SK-N-SH treated with all-trans-retinoic acid at 6 μM for 48 hours (cell line): ENCODE data around the gene CDK3.

Experiments used
- ATAC-seq: fragments of 200-7000 bp; cut with Tn5 transposase; 3 replicates; pipeline ENCODE4 v1.9.1; 2020; ENCODE audit warnings: mild to moderate bottlenecking, moderate library complexity
- ARNTL ChIP-seq: fragments of 450-650 bp; formaldehyde crosslinking; IDR thresholded peaks from 2 replicates; pipeline ENCODE4 v1.5.0; 2020; ENCODE audit warnings: low read depth, mild to moderate bottlenecking, moderate library complexity, borderline replicate concordance
- BACH2 ChIP-seq: fragments of 250-450 bp; sonication (Bioruptor Pico); IDR thresholded peaks from 2 replicates; pipeline ENCODE4 v1.9.0; 2021; ENCODE audit warnings: mild to moderate bottlenecking, borderline replicate concordance
- CSDC2 ChIP-seq: fragments of 250-450 bp; sonication (Bioruptor Pico); IDR thresholded peaks from 2 replicates; pipeline ENCODE4 v1.5.0; 2020; ENCODE audit warnings: mild to moderate bottlenecking, moderate library complexity
- ESRRG ChIP-seq: fragments of 250-450 bp; sonication (Bioruptor Pico); IDR thresholded peaks from 2 replicates; pipeline ENCODE4 v1.6.1; 2021; ENCODE audit warnings: mild to moderate bottlenecking
- GLIS3 ChIP-seq: fragments of 250-450 bp; sonication (Bioruptor Pico); IDR thresholded peaks from 2 replicates; pipeline ENCODE4 v1.5.0; 2020; ENCODE audit warnings: mild to moderate bottlenecking, moderate library complexity
- ISL1 ChIP-seq: fragments of 250-450 bp; sonication (Bioruptor Pico); IDR thresholded peaks from 2 replicates; pipeline ENCODE4 v2.1.2; 2022; ENCODE audit warnings: mild to moderate bottlenecking, moderate library complexity
- OSR1 ChIP-seq: fragments of 250-450 bp; sonication (Bioruptor Pico); IDR thresholded peaks from 2 replicates; pipeline ENCODE4 v1.8.0; 2022; ENCODE audit warnings: moderate library complexity, mild to moderate bottlenecking, inconsistent platforms
- PPARA ChIP-seq: fragments of 250-450 bp; sonication (Bioruptor Pico); IDR thresholded peaks from 2 replicates; pipeline ENCODE4 v1.5.0; 2020; ENCODE audit warnings: mild to moderate bottlenecking, borderline replicate concordance
- RARB ChIP-seq: fragments of 250-450 bp; sonication (Bioruptor Pico); IDR thresholded peaks from 2 replicates; pipeline ENCODE4 v1.8.0; 2021; ENCODE audit warnings: mild to moderate bottlenecking, moderate library complexity
- SNAI2 ChIP-seq: fragments of 250-450 bp; sonication (Bioruptor Pico); IDR thresholded peaks from 2 replicates; pipeline ENCODE4 v1.5.0; 2020; ENCODE audit warnings: mild to moderate bottlenecking, moderate library complexity
- TCF4 ChIP-seq: fragments of 250-450 bp; sonication (Bioruptor Pico); IDR thresholded peaks from 2 replicates; pipeline ENCODE4 v1.8.0; 2021; ENCODE audit warnings: mild to moderate bottlenecking, moderate library complexity, borderline replicate concordance
- TOX ChIP-seq: fragments of 250-450 bp; sonication (Bioruptor Pico); IDR thresholded peaks from 2 replicates; pipeline ENCODE4 v1.8.0; 2021; ENCODE audit warnings: mild to moderate bottlenecking, moderate library complexity, borderline replicate concordance
- ZFP3 ChIP-seq: fragments of 250-450 bp; sonication (Bioruptor Pico); IDR thresholded peaks from 2 replicates; pipeline ENCODE4 v1.5.0; 2020; ENCODE audit warnings: mild to moderate bottlenecking, moderate library complexity
- ZFP30 ChIP-seq: fragments of 450-650 bp; formaldehyde crosslinking; IDR thresholded peaks from 2 replicates; pipeline ENCODE4 v1.5.0; 2022; ENCODE audit warnings: mild to moderate bottlenecking, moderate library complexity
- ZNF8 ChIP-seq: fragments of 450-650 bp; formaldehyde crosslinking; IDR thresholded peaks from 2 replicates; pipeline ENCODE4 v1.5.0; 2020; ENCODE audit warnings: mild to moderate bottlenecking, moderate library complexity
- TF ChIP-seq, protein P1 (sequence below): fragments of 250-450 bp; sonication (Bioruptor Pico); IDR thresholded peaks from 2 replicates; pipeline ENCODE4 v1.5.0; 2020; ENCODE audit warnings: mild to moderate bottlenecking, moderate library complexity
- TF ChIP-seq, protein P2 (sequence below): fragments of 250-450 bp; sonication (Bioruptor Pico); IDR thresholded peaks from 2 replicates; pipeline ENCODE4 v1.8.0; 2021; ENCODE audit warnings: low read depth, mild to moderate bottlenecking, moderate library complexity, borderline replicate concordance
- TF ChIP-seq, protein P3 (sequence below): fragments of 250-450 bp; sonication (Bioruptor Pico); IDR thresholded peaks from 2 replicates; pipeline ENCODE4 v1.5.1; 2020; ENCODE audit warnings: low read depth, mild to moderate bottlenecking, moderate library complexity

The CDK3 gene

DNA sequence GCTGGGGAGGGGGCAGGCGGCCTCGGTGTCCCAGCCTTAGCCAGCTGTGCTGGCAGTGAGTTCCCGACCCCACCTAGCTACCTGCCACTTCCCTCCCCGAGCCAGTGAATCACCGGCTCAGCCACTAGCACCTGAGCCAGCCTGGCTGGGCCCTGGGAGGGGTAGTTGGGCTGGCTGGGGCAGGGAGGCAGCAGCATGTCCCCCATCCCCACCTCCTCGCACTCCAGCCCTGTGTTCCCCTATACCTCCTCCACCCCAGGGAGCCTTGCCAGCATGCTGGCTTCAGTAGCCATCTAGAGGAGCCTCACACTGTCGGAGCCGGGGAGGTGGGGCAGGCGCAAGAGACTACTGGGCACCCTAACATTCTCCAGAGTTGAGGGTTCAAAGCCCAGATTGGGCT, 23.7 kb downstream of the CDK3 start (continued):
- TF ChIP-seq, protein P1, sequence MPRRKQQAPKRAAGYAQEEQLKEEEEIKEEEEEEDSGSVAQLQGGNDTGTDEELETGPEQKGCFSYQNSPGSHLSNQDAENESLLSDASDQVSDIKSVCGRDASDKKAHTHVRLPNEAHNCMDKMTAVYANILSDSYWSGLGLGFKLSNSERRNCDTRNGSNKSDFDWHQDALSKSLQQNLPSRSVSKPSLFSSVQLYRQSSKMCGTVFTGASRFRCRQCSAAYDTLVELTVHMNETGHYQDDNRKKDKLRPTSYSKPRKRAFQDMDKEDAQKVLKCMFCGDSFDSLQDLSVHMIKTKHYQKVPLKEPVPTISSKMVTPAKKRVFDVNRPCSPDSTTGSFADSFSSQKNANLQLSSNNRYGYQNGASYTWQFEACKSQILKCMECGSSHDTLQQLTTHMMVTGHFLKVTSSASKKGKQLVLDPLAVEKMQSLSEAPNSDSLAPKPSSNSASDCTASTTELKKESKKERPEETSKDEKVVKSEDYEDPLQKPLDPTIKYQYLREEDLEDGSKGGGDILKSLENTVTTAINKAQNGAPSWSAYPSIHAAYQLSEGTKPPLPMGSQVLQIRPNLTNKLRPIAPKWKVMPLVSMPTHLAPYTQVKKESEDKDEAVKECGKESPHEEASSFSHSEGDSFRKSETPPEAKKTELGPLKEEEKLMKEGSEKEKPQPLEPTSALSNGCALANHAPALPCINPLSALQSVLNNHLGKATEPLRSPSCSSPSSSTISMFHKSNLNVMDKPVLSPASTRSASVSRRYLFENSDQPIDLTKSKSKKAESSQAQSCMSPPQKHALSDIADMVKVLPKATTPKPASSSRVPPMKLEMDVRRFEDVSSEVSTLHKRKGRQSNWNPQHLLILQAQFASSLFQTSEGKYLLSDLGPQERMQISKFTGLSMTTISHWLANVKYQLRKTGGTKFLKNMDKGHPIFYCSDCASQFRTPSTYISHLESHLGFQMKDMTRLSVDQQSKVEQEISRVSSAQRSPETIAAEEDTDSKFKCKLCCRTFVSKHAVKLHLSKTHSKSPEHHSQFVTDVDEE = no peak
- TF ChIP-seq OSR1 (CRISPR knock-in tag) = no peak
- TF ChIP-seq, all 23 proteins: peak for 0

DNA sequence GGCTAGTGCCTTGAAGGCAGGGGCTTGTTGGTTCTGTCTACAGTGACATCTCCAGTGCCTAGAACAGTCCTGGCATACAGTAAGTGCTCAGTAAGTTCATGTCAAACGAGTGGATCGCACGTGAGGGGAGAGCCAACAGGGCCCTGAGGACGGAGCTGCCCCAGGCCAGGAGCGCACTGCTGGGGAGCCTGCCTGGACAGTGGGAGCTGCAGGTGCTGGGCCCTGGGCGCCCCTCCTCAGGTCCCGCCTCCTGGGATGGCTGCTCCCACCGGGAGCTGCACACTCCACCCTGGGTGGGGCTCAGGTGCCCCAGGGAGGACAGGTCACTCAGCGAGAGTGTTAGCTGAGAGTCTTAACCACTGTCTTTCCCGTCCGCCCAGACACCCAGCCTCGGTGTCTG, 24.6 kb downstream of the CDK3 start:
- TF ChIP-seq CSDC2 (CRISPR knock-in tag) (no peak), ZFP3 (no peak), OSR1 (CRISPR knock-in tag) (no peak), PPARA (CRISPR knock-in tag) (no peak), ARNTL (CRISPR knock-in tag) (no peak), RARB (CRISPR knock-in tag) (no peak), ESRRG (no peak)
- TF ChIP-seq, protein P2, sequence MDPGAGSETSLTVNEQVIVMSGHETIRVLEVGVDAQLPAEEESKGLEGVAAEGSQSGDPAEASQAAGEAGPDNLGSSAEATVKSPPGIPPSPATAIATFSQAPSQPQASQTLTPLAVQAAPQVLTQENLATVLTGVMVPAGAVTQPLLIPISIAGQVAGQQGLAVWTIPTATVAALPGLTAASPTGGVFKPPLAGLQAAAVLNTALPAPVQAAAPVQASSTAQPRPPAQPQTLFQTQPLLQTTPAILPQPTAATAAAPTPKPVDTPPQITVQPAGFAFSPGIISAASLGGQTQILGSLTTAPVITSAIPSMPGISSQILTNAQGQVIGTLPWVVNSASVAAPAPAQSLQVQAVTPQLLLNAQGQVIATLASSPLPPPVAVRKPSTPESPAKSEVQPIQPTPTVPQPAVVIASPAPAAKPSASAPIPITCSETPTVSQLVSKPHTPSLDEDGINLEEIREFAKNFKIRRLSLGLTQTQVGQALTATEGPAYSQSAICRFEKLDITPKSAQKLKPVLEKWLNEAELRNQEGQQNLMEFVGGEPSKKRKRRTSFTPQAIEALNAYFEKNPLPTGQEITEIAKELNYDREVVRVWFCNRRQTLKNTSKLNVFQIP (CRISPR knock-in tag) = no peak
- TF ChIP-seq, protein P1 = no peak
- no peak for ATAC-seq

DNA sequence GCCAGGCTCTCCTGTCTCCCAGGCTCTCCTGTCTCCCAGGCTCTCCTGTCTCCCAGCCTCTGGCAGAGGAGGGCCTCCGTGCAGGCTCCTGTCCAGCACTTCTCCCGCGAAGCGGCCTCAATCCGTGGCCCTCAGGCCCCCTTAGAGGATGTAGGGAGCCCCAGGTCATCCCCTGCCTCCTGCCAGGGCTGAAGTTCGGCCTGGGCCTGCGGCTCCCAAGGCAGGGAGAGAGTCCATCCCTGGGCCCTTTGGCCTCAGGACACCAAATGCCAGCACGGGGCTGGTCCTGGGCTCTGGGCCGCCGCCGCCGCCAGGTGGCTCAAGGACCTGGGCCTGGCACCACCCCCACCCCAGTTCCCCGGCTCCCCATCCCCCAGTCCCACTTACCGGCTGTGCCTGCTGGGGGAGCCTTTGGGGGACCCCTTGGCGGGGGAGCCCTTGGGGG, 26.1 kb downstream of the CDK3 start:
- no peak for ATAC-seq
- TF ChIP-seq, protein P3, sequence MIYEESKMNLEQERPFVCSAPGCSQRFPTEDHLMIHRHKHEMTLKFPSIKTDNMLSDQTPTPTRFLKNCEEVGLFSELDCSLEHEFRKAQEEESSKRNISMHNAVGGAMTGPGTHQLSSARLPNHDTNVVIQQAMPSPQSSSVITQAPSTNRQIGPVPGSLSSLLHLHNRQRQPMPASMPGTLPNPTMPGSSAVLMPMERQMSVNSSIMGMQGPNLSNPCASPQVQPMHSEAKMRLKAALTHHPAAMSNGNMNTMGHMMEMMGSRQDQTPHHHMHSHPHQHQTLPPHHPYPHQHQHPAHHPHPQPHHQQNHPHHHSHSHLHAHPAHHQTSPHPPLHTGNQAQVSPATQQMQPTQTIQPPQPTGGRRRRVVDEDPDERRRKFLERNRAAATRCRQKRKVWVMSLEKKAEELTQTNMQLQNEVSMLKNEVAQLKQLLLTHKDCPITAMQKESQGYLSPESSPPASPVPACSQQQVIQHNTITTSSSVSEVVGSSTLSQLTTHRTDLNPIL = no peak
- TF ChIP-seq, protein P2 (CRISPR knock-in tag) = no peak
- TF ChIP-seq ESRRG (no peak), ZFP3 (no peak), OSR1 (CRISPR knock-in tag) (no peak), ISL1 (CRISPR knock-in tag) (no peak), TOX (CRISPR knock-in tag) (no peak), CSDC2 (CRISPR knock-in tag) (no peak)

DNA sequence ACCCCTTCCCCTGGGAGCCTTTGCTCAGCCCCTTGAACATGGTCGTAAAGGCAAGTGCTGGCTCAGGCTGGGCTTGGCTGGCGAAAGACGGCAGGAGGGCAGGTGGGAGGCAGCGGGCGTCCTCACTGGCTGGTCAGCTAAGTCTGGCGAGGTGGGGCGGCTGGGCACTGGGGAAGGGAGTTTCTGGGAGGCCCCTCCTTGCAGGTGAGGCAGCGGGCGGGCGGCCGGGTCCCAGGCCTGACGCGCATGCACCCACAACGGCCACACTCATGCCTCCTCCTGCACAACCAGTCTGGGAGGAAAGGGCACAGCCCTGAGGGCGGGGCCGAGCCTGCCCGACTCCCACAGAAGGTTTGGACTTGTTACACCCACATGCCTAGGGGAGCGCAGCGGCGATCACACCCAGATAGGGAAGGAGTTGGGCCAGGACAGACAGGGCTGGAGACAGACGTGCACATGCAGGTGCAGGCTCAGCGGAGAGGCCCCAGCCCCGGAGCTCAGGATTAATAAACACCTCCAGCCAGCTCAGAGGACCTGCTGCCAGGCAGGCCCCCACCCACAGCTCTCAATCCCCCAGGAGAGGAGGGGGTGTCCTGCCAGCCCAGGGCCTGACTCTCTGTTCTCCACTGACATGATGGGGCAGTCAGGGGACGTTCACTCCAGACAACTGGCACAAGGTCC, 26.6 kb downstream of the CDK3 start, which contains the start of gene EVPL:
EVPL (minus strand) TSS at position 148 of the 681 bp plus-strand sequence; CDS start at position 40, 108 bp downstream.
- TF ChIP-seq SNAI2 (CRISPR knock-in tag) = no peak
- TF ChIP-seq, protein P1 = no peak
- TF ChIP-seq CSDC2 (CRISPR knock-in tag) = no peak
- TF ChIP-seq ISL1 (CRISPR knock-in tag) = no peak
- TF ChIP-seq ZFP30 (CRISPR knock-in tag) = no peak
- TF ChIP-seq BACH2 = no peak
- TF ChIP-seq GLIS3 (CRISPR knock-in tag) = no peak
- no peak for TF ChIP-seq ZNF8
- TF ChIP-seq ZFP3 = no peak
- TF ChIP-seq TCF4 (CRISPR knock-in tag) = no peak
- TF ChIP-seq, protein P2 (CRISPR knock-in tag) = no peak
- TF ChIP-seq, all 23 proteins: peak for 0
- no peak for ATAC-seq
